Stimulated activated CD8-positive, alpha-beta memory T cell treated with anti-CD3 and anti-CD28 coated beads, Interleukin-4, amount 100 ng/mL, for 1 hour (primary cell): Measurements from ENCODE around the gene LSG1.
"Not testable (repeated sequence)": the region's sequence is repeated elsewhere in the genome, so short reads cannot be mapped to it uniquely, and the experiment has no call there.

Experiments used
- DNase-seq, 2 donors: peaks; one replicate each; pipeline ENCODE4 v3.0.0-alpha.2; 2020; ENCODE audit warnings: low read depth in 2 of 2, low spot score in 1 of 2

LSG1 gene

DNA sequence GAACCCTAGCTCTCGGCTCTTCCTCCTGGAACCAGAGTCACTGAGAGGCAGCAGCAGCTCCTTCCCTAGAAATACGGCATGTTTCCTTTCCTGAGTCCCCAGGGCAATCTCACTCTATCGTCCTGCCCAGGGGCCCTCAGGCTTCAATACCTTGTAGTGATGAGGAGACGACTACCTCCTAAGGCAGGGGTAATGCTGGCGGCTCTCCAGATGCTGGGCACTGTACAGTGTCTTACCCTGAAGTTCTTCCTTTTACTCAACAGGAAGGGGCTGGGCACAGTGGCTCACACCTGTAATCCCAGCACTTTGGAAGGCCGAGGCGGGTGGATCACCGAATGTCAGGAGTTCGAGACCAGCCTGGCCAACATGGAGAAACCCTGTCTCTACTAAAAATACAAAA lies 52.2 kb downstream of the LSG1 start:
- no peak for DNase-seq

- DNase-seq, result no peak
Observed at GRCh38 chr3:194618858-194619608, 53.0 kb downstream of the LSG1 start.

GRCh38 chr3:194617827-194618226 lies 54.2 kb downstream of the LSG1 start:
- DNase-seq, result no peak

GRCh38 chr3:194617143-194617671 lies 54.8 kb downstream of the LSG1 start:
- DNase-seq, result no peak

DNA sequence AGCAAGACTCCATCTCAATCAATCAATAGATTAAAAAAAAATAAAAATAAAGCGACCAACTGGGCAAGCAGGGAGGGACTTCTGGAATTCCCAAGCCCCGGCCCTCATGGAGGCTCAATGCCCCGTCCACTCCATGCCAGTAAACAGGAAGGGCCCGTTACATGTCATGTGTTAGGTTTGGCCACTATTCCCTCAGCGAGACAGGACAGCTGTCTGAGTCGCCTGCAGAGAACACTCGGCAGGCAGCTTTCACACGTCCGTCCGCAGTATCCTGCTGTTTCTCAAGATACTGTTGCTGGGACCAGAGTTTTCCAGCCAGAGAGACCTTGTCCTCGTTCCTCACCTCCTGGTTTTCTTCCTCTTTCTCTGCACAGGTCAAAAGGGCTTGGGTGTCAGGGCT lies 56.8 kb downstream of the LSG1 start:
- DNase-seq, result no peak

GRCh38 chr3:194612221-194612620 lies 59.8 kb downstream of the LSG1 start:
- DNase-seq, result no peak

- DNase-seq, result no peak
Observed at GRCh38 chr3:194610689-194611088, 61.3 kb downstream of the LSG1 start.

- no peak for DNase-seq
Observed at GRCh38 chr3:194609601-194610000, 62.4 kb downstream of the LSG1 start.

DNA sequence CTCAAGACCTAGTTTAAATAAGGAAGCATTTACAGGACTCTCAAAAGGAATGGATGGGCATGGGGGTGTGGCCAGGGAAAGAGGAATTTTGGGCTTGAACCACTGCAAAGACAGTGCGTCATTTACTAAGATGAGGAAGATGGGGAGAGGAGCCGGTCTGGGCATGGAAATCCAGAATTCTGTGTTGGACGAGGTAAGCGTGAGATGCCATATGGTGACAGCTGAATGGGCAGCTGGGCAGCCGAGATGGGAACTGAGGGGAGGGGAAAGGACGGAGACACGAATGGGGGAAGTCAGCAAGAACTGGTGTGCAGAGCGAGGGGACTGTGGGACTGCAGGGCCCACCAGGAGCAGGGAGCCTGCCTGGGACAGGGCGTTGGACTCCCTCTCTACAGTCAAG lies 63.0 kb downstream of the LSG1 start:
- no peak for DNase-seq

- DNase-seq, result no peak
Observed at GRCh38 chr3:194607592-194608389, 64.2 kb downstream of the LSG1 start.

DNA sequence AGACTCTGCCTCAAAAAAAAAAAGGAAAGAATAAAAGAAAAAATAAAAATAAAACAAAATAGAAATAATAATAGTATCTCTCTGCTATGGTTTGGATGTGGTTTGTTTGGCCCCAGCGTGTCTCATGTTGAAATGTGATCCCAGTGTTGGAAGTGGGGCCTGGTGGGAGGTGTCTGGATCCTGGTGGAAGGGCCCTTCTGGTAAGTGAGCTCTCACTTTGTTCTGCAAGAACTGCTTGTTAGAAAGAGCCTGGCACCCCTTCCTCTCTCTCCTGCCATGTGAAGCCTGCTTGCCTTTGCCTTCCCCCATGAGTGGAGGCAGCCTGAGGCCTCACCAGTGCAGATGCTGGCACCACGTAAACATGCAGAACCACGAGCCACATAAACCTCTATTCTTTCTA lies 65.0 kb downstream of the LSG1 start:
- no peak for DNase-seq

GRCh38 chr3:194606163-194606562 lies 65.8 kb downstream of the LSG1 start:
- no peak for DNase-seq

DNA sequence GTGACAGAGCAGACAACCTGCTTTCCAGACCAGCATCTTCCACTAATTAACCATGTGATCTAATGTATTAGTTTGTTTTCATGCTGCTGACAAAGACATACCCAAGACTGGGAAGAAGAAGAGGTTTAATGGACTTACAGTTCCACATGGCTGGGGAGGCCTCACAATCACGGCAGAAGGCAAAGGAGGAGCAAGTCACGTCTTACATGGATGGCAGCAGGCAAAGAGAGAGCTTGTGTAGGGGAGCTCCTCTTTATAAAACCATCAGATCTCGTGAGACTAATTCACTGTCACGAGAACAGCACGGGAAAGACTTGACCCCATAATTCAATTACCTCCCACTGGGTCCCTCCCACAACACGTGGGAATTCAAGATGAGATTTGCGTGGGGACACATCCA lies 66.7 kb downstream of the LSG1 start:
- DNase-seq, result not testable (repeated sequence)

DNA sequence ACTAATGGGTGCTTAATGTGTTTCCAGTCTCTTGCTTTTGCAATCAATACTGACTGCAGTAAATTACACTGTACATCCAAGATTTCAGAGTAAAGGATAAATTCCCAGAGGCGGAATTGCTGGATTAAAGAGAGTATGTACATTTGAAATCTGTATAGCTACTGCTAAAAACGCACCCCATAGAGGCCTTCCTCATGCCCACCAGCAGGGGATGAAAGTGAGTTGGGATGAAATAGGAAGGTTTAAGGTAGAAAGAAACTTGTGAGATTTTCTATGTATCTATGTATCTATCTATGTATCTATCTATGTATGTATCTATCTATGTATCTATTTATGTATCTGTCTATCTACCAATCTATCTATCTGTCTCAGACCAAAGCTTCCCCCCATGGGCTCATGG lies 67.2 kb downstream of the LSG1 start:
- DNase-seq, result no peak

DNA sequence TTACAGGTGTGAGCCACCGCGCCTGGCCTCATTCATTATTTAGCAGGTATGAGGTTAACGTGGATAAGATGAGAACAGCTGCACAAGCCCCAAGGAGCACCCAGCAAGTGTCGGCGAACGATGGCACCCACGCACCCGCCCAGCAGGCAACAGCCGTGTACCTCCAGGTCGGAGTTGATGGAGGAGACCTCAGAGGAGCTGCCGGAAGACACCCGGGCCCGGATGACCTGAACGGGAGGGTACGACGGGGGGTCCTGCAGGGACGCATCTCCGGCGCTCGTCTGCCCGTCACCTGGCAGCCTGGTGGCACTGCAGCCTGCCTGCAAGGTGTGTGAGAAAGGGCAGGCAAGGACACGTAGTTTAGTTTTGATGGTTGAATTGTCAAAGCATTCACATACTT lies 67.9 kb downstream of the LSG1 start:
- DNase-seq, result no peak

GRCh38 chr3:194602669-194603171 lies 69.3 kb downstream of the LSG1 start:
- no peak for DNase-seq

DNA sequence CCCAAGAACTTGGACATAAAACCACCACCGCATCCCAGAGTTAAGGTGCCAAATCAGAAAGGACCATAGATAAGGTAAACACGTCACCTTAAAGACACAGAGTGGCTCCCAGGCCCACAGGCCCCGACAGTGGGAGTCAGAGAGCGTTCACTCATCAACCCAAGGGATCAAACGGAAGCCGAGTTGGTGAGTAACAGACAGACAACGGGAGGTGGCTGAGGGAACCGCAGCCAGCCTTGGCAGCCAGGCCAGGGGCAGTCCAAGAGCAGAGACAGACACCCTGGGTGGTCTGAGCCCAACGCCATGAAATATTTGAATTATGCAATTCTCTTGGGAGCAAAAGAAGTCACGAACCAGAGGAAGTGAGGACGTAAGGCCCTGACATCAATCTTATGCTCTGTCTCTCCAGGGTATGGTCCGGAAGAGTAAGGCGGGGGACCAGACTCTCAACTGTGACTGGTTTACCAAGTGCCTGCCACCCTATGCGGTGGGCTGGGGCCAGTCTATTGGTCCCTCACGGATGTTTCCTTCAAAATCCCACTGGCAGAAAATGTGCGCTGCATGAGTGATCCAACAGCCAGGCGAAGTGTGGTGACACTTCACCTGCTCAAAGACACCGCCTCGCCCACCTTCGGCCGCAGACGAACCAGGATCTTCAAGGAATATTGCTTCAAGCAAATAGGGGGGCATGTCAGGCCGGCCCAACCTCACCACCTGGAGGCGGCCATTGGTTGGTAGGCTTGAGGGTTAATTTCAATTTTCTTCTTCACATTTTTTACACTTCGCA lies 73.0 kb downstream of the LSG1 start:
- no peak for DNase-seq

DNA sequence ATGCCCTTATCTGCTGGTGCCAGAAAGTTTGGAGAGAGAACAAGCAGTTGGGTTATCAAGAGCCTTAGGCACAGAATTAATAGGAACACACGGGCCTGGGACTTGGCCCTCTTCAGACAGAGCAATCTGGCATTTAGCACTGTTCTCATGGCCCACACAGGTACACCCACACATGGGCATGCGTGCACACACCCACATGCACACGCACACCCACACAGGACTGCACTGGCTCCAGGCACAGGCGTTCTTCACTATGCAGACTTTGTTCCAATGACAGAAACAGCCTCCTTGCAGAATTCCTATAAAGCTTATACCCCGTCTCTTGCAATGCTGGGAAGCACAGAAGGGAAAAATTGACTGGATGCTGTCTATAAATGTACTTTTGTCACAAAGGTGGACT lies 75.1 kb downstream of the LSG1 start:
- no peak for DNase-seq

DNA sequence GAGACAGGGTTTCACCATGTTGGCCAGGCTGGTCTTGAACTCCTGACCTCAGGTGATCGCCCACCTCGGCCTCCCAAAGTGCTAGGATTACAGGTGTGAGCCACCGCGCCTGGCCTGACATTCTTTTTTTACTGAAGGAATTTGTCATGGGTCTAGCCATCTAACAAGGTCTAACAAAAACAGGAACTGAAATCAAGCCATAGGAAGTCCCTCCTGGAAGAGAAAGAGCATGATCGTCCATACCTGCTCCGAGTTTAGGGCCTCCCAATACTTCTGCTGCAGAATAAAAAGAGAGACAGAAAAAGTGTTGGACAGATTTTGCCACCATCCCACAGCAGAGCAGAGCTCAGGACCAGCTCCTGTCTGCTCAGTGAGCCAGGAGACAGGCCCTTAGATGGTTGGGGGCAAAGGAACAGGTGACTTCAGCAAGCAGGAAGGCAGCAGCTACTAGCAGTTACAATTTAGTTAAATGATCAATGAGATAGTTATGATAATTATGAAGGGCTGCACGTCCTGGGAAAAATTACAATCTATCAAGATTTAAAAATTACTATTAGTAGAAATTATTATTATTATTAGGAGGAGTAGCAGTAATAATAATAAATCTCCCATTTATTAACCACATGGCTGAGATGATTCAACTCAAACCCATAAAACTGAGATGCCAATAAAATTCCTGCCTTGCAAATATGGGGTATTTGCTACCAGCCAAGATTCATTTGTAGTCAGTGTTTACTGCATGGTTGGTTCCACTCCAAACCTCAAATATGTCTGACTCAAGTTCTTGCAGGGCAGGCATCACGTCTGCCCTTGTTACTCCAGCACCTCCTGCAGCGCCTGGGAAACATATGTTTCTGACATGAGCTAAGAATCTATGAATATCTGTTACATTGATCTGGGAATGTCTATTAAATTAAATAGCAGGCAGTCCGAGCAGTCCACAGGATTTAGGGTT lies 78.9 kb downstream of the LSG1 start:
- DNase-seq, result no peak
